ENCODE measurements around the gene CDH20. TPM values are rescaled to one million over a fixed set of nuclear protein-coding genes. Genes with fewer than 3 reads are reported as not detected.
A peak's percentile ranks its signal among the peaks of the same experiment; 100 is the strongest.

CDH20 gene
- total and polyA plus RNA-seq, 12 donors: 0.07 to 0.39 (median 0.08) TPM; not detected in 8

GRCh38 chr18:61572871-61573270 lies 239.6 kb downstream of the CDH20 start:
- Histone ChIP-seq H3K27me3 (no peaks in the 10 kb centered on the region), H3K36me3 (peaks cover 0 to 5% (median 0%) of the 10 kb centered on the region in 9 donors), H3K4me1 (peaks cover 0 to 19% (median 0%) of the 10 kb centered on the region in 9 donors), H3K27ac (no peak overlapping the region), H3K4me3 (no peak overlapping the region), H3K9me3 (peaks cover 0 to 18% (median 0%) of the 10 kb centered on the region in 11 donors)
- ATAC-seq (no peak), DNase-seq (no peak)
- intact Hi-C loops (cut with DNase I): no loop called here
- WGBS, 2 donors: 94 to 100% methylated on average over 1 of the region's 1 CpG
- TF ChIP-seq, protein P1, sequence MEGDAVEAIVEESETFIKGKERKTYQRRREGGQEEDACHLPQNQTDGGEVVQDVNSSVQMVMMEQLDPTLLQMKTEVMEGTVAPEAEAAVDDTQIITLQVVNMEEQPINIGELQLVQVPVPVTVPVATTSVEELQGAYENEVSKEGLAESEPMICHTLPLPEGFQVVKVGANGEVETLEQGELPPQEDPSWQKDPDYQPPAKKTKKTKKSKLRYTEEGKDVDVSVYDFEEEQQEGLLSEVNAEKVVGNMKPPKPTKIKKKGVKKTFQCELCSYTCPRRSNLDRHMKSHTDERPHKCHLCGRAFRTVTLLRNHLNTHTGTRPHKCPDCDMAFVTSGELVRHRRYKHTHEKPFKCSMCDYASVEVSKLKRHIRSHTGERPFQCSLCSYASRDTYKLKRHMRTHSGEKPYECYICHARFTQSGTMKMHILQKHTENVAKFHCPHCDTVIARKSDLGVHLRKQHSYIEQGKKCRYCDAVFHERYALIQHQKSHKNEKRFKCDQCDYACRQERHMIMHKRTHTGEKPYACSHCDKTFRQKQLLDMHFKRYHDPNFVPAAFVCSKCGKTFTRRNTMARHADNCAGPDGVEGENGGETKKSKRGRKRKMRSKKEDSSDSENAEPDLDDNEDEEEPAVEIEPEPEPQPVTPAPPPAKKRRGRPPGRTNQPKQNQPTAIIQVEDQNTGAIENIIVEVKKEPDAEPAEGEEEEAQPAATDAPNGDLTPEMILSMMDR (IDR thresholded peaks at IDR 0.05): no peak

DNA sequence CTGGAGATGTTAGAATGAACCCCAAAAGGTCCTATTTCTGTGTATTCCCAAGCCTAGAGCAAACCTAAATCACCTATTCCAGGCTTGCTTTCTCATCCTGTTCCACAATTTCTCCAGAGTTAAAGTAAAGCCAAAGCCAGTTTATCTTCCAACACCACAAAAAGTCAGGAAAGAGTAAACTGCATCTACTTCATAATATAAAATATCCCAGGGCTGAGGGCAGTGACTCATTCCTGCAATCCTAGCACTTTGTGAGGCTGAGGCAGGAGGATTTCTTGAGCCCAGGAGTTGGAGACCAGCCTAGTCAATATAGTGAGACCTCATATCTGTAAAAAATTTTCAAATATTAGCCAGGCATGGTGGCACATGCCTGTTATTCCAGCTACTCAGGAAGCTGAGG lies 241.4 kb downstream of the CDH20 start:
- no peak for DNase-seq
- Histone ChIP-seq H3K27ac (no peak overlapping the region), H3K9me3 (peaks cover 0 to 9% (median 0%) of the 10 kb centered on the region in 11 donors), H3K27me3 (no peaks in the 10 kb centered on the region), H3K4me1 (peaks cover 0 to 25% (median 9%) of the 10 kb centered on the region in 9 donors), H3K36me3 (peaks cover 0 to 5% (median 0%) of the 10 kb centered on the region in 9 donors), H3K4me3 (no peak overlapping the region)
- no peak for ATAC-seq
- TF ChIP-seq, protein P1 (IDR thresholded peaks at IDR 0.05): no peak
- intact Hi-C loops (cut with DNase I): no loop called here

GRCh38 chr18:61575419-61575818 lies 242.2 kb downstream of the CDH20 start:
- Histone ChIP-seq H3K27me3 (no peaks in the 10 kb centered on the region), H3K4me1 (peaks cover 0 to 22% (median 9%) of the 10 kb centered on the region in 9 donors), H3K4me3 (no peak overlapping the region), H3K36me3 (peaks cover 0 to 5% (median 0%) of the 10 kb centered on the region in 9 donors), H3K9me3 (peaks cover 0 to 9% (median 0%) of the 10 kb centered on the region in 11 donors), H3K27ac (no peak overlapping the region)
- intact Hi-C loops (cut with DNase I): no loop called here
- ATAC-seq (no peak), DNase-seq (no peak)
- 40 to 51% methylated on average over 3 of the region's 3 CpGs for WGBS, 2 donors
- TF ChIP-seq, protein P1 (IDR thresholded peaks at IDR 0.05): no peak

DNA sequence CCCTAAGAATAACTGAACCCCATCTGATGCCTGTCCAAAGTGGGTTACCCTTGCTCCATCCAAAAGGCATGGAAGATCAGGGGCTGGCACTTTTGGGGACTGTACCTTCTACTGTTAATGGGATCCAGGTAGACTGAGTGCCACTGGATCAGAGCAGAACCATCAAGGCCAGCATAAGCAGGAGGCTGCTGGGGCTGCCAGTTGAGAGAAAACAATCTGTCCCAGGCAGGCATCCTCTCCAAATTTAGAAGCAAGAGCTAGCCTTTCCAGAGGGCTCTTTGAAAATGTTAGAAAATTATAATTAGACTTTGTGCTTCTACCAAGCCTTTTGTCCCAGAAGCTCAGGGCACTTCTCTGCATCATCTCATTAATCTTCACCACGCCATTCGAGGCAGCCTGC lies 245.6 kb downstream of the CDH20 start:
- peaks cover 0 to 5% (median 0%) of the 10 kb centered on the region in 9 donors for H3K36me3 ChIP-seq
- peak in 3 of 8 donors; percentile 9 to 74 (median 68) for ATAC-seq
- no peak overlapping the region for H3K4me3 ChIP-seq
- H3K27me3 ChIP-seq: peaks cover 0 to 6% (median 0%) of the 10 kb centered on the region in 7 donors
- no peak for DNase-seq
- H3K9me3 ChIP-seq: peaks cover 0 to under 1% (median 0%) of the 10 kb centered on the region in 11 donors
- intact Hi-C loops (cut with DNase I): no loop called here
- 70% methylated on average over 2 of the region's 2 CpGs for WGBS, 2 donors
- TF ChIP-seq, protein P1 (IDR thresholded peaks at IDR 0.05): no peak
- peaks cover 0 to 44% (median 15%) of the 10 kb centered on the region in 9 donors for H3K4me1 ChIP-seq
- peak overlapping the region in 3 of 10 donors; percentile 29 to 65 (median 49) for H3K27ac ChIP-seq
